Activated CD4-positive, CD25-positive, alpha-beta regulatory T cell treated with anti-CD3 and anti-CD28 coated beads, Interleukin-2, amount 50 U/mL, for 16 hours (primary cell): ENCODE results near the gene CFAP46.
"Not testable (repeated sequence)": the region's sequence is repeated elsewhere in the genome, so short reads cannot be mapped to it uniquely, and the experiment has no call there.

Experiments
- DNase-seq: peaks from one replicate; pipeline ENCODE4 v3.0.0-alpha.2; 2020; ENCODE audit warnings: low read depth, low spot score

Gene CFAP46

DNA sequence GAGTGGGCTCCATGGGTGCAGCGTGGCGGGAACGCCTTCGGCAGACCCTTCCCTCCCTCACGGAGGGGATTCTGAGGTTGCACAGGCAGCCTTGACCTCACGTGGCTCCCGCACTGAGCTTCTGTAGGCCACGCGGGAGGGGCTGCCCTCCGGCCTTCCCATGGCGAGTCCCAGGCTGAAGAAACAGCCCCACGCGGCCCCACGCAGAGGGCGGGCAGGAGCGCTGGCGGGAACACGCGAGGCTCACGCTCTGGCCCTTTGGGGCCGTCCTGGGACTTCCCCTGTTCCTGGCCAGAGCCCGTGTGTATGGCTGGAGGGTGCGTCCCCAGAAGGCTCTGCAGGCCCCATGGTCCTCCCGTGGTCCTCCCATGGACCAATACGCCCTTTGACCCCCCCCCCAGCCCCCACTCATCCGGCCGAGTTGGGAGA, 134.7 kb downstream of the CFAP46 start:
- DNase-seq, result no peak

DNA sequence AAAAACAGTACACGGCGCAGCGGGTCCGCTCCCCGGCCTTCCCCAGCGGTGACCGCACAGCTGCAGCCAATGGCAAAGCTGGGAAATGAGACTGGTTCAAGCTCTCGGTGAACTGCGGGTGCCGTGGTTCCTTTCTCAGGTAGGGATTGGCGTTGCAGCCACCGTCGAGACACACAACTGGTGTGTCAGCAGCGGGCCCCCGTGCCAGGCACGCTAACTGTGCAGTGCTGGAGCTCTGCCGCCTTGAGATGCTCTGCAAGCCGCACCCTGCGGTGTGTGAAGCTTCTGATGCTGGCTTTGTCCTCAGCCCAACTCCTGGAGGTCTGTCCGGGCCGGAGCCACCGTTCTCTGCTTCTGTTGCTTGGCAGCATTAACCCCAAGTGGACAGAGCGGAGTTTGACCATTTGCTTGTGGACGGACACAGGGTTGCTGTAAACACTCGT, 135.8 kb downstream of the CFAP46 start:
- no peak for DNase-seq

DNA sequence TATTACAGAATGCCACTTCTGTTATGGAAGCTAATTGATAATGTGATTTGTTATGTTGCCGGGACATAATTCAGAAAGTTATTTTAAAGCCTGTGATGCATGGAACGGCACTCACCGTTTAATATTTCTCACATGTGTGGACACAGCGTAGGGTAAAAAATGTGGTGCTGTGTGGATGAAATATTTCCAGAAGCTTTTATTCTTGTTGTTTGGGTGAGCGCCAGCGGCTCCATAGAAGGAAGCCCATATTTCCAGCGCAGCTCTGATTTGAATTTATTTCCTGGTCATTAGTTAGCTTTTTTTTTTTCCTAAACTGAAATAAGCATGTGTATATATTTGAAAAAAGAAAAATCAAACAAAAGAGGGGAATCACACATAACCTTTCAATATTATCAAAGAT, 136.3 kb downstream of the CFAP46 start:
- no peak for DNase-seq

DNA sequence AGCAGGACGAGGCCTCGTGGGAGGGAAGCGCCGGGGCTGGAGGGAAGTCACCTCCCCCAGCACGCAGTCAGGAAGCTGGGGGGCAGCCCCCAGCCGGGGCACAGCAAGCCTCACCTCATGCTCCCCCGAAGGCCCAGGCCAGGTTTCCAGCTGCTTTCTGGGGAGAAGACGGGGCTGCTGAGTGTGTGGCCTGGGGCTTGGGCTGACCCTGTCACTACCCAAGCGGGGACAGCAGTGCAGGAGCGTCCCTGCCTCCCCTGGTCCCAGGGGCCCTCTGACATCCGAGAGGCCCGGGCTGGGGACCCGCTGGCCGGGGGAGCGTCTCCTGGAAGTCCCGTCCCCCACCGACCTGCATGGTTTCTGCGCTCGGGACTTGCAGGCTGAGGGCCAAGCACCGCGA, 136.8 kb downstream of the CFAP46 start:
- no peak for DNase-seq

DNA sequence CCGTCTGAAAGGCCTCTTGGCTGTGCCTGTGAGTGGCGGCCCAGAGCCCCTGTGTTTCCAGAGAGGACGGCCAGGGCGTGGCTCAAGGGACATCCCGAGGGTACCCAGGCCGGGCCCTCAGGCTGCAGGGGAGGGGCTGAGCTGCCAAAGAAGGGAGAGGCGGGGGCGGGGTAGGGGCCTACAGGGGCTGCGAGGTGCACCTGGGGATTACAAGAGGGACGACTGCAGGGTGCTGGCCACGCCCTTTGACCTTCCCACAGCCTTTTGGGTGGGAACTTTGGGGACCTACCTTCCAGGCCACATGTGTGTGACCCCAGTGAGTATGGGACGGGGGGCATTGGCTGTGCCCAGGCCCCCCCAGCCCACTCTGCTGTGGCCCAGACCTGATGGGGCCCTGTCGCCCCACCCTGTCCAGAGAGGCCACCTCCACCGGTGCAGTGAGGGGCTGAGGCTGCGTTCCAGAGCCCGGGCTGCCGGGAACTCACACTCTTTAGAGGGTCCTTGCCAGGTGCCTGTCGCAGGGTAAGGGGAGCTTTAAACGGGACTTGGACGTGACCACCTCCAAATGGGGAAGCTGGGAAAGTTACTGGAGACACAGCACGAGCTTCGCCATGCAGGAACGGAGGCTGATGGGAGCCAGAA, 137.5 kb downstream of the CFAP46 start:
- DNase-seq, result no peak

DNA sequence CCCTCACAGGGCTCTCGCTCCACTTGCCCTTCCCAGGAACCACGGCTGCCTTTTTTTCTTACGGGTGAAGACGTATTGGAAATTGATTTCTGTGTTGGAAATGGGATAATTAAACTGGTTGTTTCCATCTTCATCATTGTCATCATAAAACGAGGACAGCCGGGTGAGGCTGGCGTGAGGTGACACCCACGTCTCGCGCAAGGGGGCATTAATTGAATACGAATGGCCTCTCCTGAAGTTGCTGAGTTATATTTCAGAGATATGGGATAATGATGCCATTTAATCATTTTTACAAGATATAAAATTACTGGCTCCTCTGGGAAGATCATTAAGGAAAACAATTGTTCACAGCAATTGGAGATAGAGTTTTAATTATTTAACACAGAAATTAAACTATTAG, 138.1 kb downstream of the CFAP46 start:
- no peak for DNase-seq

DNA sequence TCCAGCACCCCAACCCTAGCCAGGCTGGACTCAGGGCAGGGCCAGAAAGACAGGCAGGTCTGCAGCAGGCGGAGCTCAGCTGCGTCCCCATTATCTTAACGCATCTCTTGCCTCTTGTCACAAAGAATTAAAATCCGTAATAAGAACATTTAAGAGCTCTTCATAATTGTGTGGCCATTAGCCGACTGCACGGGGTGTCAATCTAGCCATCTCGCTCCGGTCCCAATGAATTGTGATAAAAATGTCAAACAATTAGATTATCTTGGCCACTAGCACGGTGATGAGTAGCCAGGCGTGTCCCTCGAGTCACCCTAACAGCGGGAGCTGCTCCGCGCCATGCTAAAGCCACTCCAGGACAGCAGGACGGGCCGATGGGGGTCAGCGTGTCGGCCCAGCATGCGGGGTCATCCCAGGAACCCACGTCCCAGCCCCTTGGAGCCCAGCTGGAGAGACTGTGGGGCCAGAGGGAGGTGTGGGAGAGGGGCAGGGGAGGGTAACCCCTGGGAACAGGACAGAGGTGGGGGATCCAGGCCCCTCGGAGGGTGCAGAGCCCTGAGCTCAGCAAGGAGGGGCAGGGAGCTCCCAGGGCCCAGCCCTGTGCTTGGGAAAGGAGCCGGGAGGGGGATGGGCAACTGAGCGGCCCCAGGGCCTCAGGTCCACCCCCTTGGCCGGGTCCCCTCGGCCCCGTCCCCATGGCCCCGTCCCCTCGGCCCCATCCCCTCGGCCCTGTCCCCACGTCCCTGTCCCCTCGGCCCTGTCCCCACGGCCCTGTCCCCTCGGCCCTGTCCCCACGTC, 138.8 kb downstream of the CFAP46 start:
- DNase-seq, result no peak

DNA sequence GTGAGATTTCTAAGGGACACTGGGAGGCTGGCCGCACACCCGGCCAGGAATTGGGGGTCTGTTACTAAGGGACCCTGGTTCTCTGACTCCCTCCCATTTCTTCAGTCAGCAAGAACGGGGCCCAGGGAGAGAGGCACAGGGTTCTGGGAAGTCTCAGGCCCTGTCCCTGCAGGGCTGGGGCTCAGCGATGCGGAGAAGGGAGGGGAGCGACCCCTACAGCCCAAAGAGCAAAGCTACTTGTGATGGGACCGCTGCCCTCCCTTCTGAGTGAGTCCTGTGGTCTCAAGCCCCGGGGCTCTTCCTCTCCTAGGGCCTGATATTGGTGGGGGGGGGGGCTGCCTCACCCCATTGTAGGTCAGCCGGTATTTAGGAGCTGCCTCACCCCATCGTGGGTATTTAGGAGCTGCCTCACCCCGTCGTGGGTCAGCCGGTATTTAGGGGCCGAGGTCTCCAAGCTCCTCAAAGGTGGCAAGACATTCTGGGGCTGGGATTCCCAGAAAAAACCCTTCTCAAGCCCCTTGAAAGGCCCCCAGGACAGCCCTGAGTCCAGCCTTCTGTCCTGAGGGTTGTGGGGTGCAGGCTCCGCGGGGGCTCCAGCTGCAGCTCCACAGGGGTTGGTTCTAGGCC, 139.6 kb downstream of the CFAP46 start:
- no peak for DNase-seq

DNA sequence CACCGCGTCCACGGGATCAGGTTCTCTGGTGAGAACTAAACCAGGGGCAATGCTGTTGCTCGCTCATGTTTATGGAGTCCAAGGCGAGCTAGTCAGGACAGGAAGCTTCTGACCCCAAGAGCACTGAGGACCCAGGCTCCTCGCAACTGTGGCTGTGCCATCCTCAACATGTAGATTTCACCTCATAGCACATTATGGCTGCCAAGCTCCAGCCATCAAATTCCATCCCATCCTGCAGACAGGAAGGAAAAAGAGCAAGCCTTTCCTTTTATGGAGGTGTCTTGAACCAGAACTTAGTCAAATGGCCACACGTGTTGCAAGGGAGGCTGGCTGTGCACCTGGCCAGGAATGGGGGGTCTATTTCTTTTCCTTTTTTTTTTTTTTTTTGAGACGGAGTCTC, 140.3 kb downstream of the CFAP46 start:
- no peak for DNase-seq

DNA sequence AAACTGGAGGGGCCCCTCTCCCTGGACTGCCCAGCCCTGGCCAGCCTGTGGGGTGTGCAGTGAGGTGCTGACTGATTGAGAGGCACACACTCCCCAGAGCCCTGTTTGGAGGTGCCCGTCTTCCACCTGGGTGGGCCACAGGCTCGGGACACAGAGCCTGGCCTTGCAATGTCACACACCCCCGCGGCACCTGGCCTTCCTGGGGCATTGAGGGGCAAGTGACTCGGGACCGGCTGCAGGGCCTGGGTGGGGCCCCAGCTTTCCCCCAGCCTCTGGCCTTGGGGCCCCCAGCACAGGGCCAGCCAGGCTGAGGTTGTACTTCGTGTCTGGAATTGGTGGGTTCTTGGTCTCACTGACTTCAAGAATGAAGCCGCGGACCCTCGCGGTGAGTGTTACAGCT, 142.5 kb downstream of the CFAP46 start:
- DNase-seq, result no peak

DNA sequence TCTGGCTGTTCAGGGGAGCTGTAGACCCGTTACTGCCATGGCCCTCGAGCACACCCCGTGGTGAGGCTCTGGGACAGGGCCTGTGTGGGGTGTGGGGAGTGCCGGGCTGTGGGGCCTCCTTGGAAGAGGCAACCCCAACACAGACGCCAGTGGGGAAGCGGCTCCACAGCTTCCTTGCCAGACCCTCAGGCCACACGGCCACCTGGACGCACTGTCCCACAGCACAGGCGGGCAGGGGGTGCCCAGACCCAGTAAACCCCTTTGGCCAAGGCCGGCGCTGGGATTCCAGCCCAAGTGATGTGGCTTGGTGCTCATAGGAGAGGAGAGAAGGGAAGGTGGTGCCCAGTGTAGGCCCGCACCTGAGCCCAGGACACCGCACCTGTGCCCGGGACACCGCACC, 143.5 kb downstream of the CFAP46 start:
- no peak for DNase-seq

DNA sequence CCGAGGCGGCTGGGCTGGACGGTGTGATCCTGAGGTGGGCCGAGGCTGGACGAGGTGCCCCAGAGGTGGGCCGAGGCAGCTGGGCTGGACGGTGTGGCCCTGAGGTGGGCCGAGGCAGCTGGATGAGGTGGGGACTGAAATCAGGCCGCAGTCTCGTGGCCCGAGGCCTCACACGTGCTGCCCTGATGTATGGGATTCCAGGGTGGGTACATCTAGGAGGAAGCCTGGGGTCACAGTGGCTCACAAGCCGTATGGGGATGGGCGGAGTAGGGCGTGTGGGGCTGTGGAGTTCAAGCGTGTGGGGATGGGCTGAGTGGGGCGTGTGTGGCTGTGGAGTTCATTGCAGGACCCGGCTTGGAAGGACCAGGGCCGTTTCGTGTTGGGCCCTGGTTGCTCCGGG, 144.0 kb downstream of the CFAP46 start:
- DNase-seq, result no peak

DNA sequence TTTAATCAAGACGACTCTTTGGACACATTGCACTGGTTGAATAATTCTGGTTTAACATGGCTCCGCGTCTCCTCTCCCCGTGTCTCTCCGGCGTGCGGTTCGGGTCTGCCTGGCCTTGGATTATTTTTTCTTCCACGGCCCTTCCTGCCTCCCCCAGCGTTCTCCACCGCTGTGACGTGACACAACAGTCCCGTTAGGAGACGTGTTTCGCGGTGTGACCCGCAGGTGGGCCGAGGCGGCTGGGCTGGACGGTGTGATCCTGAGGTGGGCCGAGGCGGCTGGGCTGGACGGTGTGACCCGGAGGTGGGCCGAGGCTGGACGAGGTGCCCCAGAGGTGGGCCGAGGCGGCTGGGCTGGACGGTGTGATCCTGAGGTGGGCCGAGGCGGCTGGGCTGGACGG, 144.4 kb downstream of the CFAP46 start:
- DNase-seq, result not testable (repeated sequence)

DNA sequence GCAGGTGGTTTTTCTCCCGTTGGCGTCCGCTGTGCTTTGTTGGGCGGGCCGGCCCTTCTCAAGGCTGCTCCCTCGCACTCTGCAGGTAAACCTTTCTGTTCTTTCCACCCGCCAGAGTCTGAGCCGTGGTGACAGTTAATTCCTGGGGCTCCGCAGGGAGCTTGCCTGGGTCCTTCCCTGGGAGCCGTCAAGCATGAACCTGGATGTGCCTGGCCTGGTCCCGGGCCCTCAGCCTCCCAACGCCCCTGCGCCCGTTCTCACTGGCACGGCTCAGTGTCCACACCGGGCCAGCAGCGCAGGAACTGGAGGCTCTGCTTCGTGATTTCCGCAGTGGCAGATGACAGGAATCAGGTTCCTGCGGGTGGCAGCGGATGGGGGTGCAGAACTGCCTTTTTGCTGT, 145.5 kb downstream of the CFAP46 start:
- no peak for DNase-seq

DNA sequence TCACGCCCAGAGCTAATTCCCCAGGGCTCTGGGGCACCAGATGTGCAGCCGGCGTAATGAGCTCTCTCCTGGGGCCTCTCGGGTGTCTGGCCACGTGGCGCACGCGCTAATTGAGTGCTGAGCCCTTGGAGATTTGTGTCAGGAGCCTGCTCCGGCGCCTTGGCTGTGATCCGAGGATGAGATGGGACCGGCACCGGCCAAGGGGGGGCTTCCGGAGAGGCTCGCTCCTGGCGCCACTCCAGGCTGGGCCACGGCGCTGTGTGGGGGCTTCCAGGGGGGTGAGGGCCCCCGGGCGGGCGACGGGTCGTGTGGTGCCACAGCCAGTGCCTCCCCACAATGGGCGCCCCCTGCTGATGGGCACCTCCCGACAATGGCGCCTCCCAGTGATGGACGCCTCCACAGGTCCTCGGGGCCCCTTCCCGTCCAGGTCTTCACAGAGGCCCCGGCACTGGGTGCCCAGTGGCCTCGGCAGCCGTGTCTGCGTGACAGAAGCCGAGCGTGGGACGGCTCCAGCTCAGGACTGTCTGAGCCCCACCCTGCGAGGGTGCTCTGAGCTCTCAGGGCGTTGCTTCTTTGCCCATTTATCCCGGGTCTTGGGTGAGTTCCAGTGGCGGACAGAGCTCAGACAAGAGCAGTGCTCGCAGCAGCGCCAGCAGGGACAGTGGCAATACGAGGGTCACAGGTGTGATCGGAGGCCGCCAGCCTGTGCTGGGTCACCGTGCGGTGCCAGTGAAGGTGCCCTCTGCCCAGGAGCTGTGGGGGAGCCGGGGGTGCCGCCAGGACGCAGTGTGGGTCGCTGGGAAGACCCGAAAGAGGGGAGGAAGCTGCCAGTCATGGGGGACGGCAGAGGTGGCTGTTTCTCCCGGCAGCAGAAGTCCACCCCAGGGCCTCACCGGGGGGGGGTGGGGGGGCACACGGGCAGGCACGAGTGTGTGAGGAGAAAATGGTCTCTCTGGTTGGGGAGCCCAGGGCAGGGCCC, 148.2 kb downstream of the CFAP46 start:
- DNase-seq, result no peak

DNA sequence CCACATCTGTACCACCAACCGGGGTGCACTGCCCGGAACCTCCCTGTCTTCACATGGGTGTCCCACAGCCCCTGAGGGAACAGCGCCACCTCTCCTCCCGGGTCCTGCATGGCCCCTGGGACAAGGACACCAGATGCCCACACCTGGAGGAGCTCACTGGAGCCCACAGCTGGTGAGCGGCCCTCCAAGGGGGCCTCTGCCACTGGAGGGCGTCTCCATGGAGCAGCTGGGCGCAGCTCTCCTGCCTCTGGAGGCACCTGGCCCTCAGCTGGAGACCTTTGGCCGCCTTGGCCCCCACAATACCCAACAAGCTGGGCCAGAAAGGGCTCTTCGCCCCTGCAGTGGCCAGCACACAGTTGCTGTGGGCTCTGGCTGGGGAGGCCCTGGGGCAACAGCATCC, 149.2 kb downstream of the CFAP46 start:
- DNase-seq, result no peak

DNA sequence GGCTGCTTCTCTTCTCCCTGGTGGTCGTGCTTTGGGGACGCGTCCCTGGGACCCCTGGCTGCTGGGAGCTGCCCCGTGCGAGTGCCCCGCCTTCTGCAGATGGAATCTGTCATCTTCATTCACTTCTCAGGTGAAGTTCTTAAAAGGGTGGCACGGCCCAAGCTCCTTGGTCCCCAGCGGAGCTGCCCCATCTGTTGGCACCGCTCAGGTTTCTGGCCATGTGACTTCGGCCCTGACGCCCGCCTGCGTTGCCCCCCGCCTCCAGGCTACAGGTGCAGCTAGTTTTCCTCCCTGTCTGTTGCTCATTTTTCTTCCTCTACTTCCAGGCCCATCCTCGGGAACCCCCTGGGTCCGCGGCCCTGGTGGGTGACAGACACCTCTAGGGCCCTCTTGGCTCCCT, 149.6 kb downstream of the CFAP46 start:
- DNase-seq, result no peak

DNA sequence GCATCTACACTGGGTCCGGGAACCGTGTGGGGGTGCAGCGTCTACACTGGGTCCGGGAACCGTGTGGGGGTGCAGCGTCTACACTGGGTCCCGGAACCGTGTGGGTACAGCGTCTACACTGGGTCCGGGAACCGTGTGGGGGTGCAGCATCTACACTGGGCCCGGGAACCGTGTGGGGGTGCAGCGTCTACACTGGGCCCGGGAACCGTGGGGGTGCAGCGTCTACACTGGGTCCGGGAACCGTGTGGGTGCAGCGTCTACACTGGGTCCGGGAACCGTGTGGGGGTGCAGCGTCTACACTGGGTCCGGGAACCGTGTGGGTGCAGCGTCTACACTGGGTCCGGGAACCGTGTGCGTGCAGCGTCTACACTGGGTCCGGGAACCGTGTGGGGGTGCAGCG, 150.3 kb downstream of the CFAP46 start:
- not testable (repeated sequence) for DNase-seq

DNA sequence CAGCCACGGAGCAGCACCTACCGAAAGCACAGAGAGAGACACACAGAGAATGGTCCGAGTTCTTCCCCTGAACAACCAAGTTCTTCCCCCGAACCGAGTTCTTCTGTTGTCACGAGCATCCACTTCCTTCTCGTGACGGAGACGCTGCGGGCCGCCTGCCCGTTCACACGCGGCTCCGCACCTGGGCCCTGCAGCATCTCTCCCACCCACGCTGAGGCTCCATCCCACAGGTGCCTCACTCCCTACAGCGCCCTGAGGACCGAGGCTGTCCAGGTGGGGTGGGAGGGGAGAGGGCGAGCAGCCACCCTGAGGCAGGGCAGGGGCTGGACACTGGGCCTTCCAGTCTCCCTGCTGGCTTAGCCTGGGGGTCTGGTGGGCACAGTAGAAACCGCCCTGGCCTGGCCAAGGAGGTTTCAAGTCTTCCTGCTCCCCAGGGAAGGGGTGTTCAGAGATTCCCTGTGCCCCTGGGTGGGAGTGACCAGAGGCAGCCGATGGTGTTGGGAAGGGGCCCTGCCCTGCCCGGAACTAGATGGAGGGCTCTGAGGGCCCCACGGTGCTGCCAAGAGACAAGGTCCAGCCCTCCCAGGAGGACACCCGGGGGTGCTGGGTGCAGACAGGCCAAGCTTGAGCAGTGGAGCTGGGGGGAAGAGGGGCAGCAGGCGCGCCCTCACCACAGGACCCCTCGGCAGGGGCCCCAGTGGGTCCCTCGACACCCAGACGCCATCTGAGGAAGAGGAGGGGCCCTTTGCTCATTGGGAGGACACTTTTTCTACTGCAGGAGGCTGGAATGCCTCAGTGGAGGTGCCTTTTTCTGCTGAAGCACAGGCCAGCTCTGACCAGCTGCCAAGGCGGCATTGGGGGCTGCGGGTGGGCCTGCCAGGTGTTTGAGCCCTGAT, 151.2 kb downstream of the CFAP46 start:
- DNase-seq, result no peak

DNA sequence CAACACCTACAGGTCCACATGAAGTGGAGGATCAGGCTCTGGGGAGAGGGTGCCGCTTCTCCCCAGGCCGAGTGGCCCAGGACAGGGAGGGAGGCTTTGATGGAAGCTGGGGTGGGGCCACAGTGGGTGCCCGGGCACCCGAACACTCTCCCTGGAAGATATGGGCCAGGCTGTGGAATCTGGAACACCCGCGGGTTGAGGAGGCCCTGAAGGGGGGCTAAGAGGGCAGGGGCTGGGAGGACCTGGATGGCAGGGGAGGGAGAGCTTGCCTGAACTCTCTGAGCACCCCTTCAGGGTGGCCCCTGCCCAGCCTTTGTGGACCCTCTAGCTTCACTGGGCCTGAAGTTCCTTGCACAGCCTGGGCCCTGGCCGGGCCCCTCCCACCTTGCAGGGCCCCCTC, 151.9 kb downstream of the CFAP46 start:
- no peak for DNase-seq
